ENCODE data around the gene BANP. TPM values are rescaled to one million over a fixed set of nuclear protein-coding genes. Genes with fewer than 3 reads are reported as not detected.
"Not testable (repeated sequence)": the region's sequence is repeated elsewhere in the genome, so short reads cannot be mapped to it uniquely, and the experiment has no call there.

BANP gene
- total RNA-seq, 4 donors from 2014 or later: 7.4 to 45.5 (median 20.3) TPM

DNA sequence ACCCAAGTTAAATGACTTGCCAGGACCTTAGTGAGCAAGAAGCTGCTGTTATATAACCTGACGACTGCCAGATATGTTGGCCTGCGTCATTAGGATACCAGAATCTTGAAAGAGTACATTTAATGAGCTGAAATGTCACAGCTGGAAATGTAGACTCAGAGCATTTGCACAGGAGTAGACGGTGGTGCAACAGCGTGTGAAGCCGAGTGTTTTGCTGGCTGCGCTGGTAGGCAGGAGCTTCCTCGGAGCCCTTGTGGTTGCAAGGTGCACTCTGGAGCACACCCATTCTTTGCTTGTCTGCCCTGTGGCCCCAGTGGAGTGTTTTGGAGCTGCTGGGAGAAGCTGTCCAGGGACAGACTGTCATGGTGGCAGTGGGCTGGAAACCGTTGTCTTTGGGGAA, 79.3 kb downstream of the BANP start:
- Histone ChIP-seq H3K27me3 (no peaks in the 10 kb centered on the region), H3K4me1 (no peaks in the 10 kb centered on the region), H3K36me3 (no peaks in the 10 kb centered on the region), H3K27ac (no peak overlapping the region), H3K9me3 (no peaks in the 10 kb centered on the region), H3K4me3 (no peak overlapping the region)
- intact Hi-C loops (cut with DNase I; ENCODE audit: low total_unique reads): no loop called here
- TF ChIP-seq POLR2A (IDR thresholded peaks at IDR 0.05) (no peak), CTCF (IDR thresholded peaks at IDR 0.05) (no peak)
- peak in 1 of 2 donors; percentile 45 for DNase-seq

DNA sequence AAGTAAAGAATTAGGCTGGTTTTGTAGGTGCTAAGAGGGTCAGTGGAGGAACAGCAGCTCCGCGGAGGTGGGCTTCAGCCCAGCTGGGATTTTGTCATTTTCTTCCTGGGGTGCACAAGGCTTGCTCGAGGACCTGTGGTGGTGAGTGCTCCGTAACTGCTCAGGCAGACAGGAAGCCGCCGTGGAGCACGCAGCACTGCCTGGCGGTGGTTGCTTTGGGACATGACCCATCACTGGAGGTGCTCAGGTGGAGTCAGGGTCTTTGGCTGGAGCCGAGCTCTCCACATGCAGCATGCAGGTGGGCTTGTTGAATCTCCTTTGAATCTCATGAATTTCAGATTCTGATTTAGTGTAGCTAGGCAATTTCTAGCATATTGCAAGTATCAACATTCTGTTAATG, 79.7 kb downstream of the BANP start:
- H3K4me3 ChIP-seq; H3K4me1 ChIP-seq; H3K27ac ChIP-seq; intact Hi-C loops (cut with DNase I; ENCODE audit: low total_unique reads); H3K27me3 ChIP-seq; H3K9me3 ChIP-seq; DNase-seq; H3K36me3 ChIP-seq: not testable (repeated sequence)

DNA sequence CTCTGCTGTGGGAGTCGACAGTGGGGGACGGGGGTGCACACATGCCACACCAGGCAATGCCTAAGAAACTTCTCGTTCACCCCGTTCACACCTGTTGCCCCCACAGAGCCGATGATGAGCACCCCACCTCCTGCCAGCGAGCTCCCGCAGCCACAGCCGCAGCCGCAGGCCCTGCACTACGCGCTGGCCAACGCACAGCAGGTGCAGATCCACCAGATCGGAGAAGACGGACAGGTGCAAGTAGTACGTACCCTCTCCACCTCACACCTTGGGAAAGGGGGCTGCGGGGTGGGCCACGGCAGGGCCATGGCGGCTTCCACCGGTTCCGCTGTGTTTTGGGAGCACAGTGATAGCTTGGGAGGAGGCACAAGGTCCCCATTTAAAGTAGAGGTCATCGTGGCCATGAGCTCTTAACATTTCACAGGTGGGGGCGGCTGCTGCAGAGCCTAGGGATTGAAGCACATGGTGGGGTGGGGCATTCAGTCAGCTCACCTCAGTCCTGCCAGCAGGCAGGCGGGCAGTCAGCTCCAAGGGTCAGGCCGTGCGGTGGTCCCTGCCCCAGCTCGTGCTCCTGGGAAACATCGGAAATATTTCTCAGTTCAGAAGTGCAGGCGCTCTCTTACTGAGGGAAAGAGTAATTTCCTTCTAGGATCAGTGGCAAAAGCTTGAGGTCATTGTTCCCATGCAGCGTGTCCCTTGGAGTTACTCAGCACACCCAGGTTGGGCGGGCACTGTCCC, 81.9 kb downstream of the BANP start:
- H3K27me3 ChIP-seq; H3K36me3 ChIP-seq; DNase-seq; intact Hi-C loops (cut with DNase I; ENCODE audit: low total_unique reads); H3K9me3 ChIP-seq; H3K27ac ChIP-seq; H3K4me3 ChIP-seq; H3K4me1 ChIP-seq: not testable (repeated sequence)

DNA sequence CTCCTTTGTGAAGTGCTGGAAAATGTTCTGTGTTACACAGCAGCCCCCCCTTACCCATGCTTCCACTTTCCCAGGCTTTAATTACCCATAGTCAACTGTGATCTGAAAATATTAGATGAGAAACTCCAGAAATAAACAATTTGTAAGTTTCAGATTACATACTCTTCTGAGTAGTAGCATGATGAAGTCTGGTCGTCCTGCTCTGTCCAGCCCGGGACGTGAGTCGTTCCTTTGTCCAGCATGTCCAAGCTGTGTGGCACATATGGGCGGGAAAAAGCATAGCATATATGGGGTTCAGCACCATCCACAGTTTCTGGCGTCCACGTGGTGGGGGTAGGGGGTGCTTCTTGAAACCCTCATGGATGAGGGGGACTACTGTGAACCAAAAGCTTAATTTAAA, 83.5 kb downstream of the BANP start:
- H3K9me3 ChIP-seq: no peaks in the 10 kb centered on the region
- H3K27ac ChIP-seq: no peak overlapping the region
- TF ChIP-seq POLR2A (IDR thresholded peaks at IDR 0.05) (no peak), CTCF (IDR thresholded peaks at IDR 0.05) (no peak)
- intact Hi-C loops (cut with DNase I; ENCODE audit: low total_unique reads): no loop called here
- no peaks in the 10 kb centered on the region for H3K27me3 ChIP-seq
- DNase-seq: no peak
- H3K4me1 ChIP-seq: no peaks in the 10 kb centered on the region
- no peak overlapping the region for H3K4me3 ChIP-seq
- H3K36me3 ChIP-seq: no peaks in the 10 kb centered on the region

- H3K9me3 ChIP-seq: no peaks in the 10 kb centered on the region
- no peaks in the 10 kb centered on the region for H3K27me3 ChIP-seq
- no peak overlapping the region for H3K27ac ChIP-seq
- DNase-seq: no peak
- H3K36me3 ChIP-seq: no peaks in the 10 kb centered on the region
- H3K4me1 ChIP-seq: no peaks in the 10 kb centered on the region
- no peak for TF ChIP-seq CTCF (IDR thresholded peaks at IDR 0.05)
- TF ChIP-seq POLR2A (IDR thresholded peaks at IDR 0.05): no peak
- intact Hi-C loops (cut with DNase I; ENCODE audit: low total_unique reads): no loop called here
- H3K4me3 ChIP-seq: no peak overlapping the region
Observed at GRCh38 chr16:88035292-88035691, 84.1 kb downstream of the BANP start.

- H3K36me3 ChIP-seq; intact Hi-C loops (cut with DNase I; ENCODE audit: low total_unique reads); DNase-seq; H3K4me3 ChIP-seq; H3K27ac ChIP-seq; H3K27me3 ChIP-seq; H3K9me3 ChIP-seq; H3K4me1 ChIP-seq: not testable (repeated sequence)
Observed at GRCh38 chr16:88035884-88036639, 84.8 kb downstream of the BANP start.

DNA sequence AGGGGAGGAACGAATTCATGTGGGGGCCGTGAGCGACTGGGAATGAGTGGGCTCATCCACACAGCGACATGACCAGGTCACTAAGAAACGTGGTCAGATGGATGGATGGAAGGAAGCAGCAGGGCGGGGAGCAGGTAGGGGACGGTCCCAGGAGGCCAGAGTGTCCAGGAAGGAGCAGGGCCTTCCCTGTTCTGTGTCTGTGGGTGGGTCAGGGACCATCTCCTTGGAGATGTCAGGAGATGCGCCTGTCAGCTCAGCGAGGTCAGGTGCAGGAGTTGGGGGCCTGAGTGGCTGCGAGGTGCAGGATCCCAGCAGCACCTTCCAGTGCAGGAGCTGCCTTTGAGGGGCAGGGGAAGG, 85.4 kb downstream of the BANP start:
- H3K27ac ChIP-seq; H3K4me3 ChIP-seq; H3K4me1 ChIP-seq; intact Hi-C loops (cut with DNase I; ENCODE audit: low total_unique reads); H3K27me3 ChIP-seq; DNase-seq; H3K36me3 ChIP-seq; H3K9me3 ChIP-seq: not testable (repeated sequence)

GRCh38 chr16:88037359-88037758, 86.1 kb downstream of the BANP start:
- intact Hi-C loops (cut with DNase I; ENCODE audit: low total_unique reads); H3K27ac ChIP-seq; H3K27me3 ChIP-seq; H3K36me3 ChIP-seq; H3K4me1 ChIP-seq; H3K9me3 ChIP-seq; H3K4me3 ChIP-seq; DNase-seq: not testable (repeated sequence)

DNA sequence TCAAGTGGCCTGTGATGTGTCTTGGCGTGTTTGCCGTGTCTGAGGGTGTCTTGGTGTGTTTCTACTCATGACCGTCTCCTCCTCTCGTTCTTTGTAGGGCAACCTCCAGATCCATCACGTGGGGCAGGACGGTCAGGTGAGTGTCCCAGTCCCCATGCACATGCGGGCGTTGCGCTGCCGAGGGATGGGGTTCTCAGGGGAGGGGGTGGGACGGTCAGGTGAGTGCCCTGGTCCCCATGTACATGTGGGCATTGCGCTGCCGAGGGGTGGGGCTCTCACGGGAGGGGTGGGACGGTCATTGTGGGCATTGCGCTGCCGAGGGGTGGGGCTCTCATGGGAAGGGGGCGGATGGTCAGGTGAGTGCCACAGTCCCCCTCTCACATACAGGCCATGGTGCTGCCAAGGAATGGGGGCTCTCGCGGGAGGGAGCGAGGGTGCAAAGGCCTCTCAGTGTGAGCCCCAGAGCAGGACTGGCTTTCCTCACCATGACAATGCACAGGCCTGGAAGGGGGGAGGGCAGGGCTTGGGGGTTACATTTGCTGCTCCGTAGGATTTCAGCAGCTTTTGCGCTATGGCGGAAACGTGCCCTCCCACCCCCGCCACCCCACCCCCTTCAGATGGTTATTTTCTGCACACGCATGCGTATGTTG, 86.8 kb downstream of the BANP start:
- intact Hi-C loops (cut with DNase I; ENCODE audit: low total_unique reads); H3K27me3 ChIP-seq: not testable (repeated sequence)

DNA sequence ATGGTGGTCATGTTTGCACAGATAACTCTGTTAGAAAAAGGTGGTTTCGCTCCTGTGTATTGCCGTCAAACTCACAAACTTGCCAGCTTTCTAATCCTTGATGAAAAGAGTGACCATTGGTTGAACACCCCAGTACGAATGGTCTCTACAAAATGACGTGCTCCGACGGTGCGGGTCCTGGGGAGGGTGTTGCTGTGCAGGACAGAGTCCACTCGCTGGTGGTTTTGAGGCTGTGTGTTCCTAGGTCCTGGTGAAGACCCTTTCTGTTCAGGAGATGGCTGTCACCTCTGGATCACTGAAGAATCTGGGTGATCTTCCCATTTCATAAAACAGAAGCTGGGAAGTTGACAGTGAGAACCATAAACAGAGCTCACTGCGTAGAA, 87.3 kb downstream of the BANP start:
- intact Hi-C loops (cut with DNase I; ENCODE audit: low total_unique reads); H3K4me3 ChIP-seq; H3K27me3 ChIP-seq; H3K4me1 ChIP-seq; H3K27ac ChIP-seq; DNase-seq; H3K36me3 ChIP-seq; H3K9me3 ChIP-seq: not testable (repeated sequence)

More for the DNA sequence above, 86.8 kb downstream of the BANP start:
- not testable (repeated sequence) for H3K4me3 ChIP-seq, H3K36me3 ChIP-seq, H3K9me3 ChIP-seq, H3K27ac ChIP-seq, H3K4me1 ChIP-seq, DNase-seq
